H54 (cell line): ENCODE results near the gene ESYT1.

Experiments used
- DNase-seq: peaks from one replicate; pipeline ENCODE4 v3.0.0; 2011; ENCODE audit warnings: low spot score, mixed read lengths; ENCODE audit not compliant: insufficient read length
- FAIRE-seq: peaks from 3 replicates; lab custom pipeline; 2011; peaks lifted over from hg19 to GRCh38; lab: Jason Lieb, UNC
- POLR2A ChIP-seq: IDR thresholded peaks from 2 replicates; pipeline ENCODE4 v1.6.1; 2011; ENCODE audit warnings: low read depth, mild to moderate bottlenecking, low read length

The ESYT1 gene

GRCh38 chr12:56190695-56191155 is 62.7 kb downstream of the ESYT1 start:
- no peak for FAIRE-seq
- DNase-seq = no peak
- no peak for TF ChIP-seq POLR2A

- TF ChIP-seq POLR2A = no peak
- DNase-seq (no peak), FAIRE-seq (no peak)
Measured at GRCh38 chr12:56192582-56192981, 64.5 kb downstream of the ESYT1 start.

- DNase-seq (peak; percentile 57), FAIRE-seq (no peak)
- no peak for TF ChIP-seq POLR2A
Measured at GRCh38 chr12:56193025-56193578, 65.0 kb downstream of the ESYT1 start.
